NCI-H82 (cell line): Measurements from ENCODE around the gene SHROOM1.
A peak's percentile ranks its signal among the peaks of the same experiment; 100 is the strongest.

Experiments used
- DNase-seq: peaks from one replicate; lab custom pipeline; 2025; lab: John Stamatoyannopoulos, UW

The SHROOM1 gene

DNA sequence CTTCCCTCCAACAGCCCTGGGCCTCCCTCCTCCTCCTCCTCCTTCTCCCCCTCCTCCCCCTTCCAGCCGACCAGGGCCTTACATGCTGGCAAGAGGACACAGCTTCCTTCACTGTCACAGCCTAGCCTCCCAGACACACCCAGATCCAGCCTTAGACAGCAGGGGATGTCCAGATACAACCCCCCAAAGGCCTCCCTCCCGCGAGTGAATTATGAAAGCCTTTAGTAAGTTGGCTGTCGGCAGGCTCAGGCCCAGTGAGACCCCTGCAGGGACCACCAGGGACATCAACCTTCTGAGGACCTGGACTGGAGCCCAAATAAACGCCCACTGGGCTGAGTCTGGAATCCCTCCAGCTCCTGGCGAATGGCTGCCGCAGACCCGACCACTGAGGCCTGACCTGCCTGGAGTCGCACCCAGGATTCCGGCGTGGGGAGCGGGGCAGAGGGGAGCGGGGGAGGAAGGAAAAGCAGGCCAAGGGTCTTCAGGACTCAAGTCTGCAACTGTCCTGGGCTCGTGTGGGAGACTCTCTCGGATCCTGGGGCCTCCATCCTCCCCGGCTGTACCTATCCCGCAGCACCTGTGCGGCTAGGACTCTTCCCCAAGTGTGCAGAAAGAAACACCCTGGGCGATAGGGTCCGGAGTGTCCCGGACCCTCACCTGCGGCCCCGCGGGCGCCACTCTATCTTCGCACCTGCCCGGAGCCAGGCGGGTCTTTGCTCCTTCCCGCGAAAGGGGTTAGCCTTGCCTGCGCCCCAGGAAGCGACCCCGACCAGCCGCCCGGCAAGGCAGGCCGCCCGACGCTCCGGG, 54.1 kb downstream of the SHROOM1 start:
- DNase-seq, result peak; percentile 56

DNA sequence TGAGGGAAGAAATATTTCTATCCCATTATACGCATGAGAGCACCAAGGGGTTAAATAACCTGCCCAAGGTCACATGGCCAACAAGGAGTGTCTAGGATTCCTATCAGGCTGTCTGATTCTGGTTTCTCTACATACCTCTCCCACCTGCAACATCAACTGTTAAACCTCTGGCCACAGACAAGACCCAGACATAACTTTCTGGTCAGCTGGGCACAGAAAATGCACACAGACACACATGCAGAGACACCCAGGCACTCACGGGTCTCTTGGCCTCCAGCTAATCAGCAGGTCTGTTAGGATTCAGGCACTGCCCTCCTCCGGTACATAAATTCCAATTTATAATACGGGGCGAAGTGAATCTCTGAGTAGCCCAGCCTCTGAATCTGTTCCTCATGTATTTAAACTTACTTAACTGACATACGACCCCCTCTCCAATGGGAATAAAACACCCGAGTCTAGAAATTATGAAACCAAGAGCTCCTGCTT, 54.9 kb downstream of the SHROOM1 start:
- peak; percentile 21 for DNase-seq

DNA sequence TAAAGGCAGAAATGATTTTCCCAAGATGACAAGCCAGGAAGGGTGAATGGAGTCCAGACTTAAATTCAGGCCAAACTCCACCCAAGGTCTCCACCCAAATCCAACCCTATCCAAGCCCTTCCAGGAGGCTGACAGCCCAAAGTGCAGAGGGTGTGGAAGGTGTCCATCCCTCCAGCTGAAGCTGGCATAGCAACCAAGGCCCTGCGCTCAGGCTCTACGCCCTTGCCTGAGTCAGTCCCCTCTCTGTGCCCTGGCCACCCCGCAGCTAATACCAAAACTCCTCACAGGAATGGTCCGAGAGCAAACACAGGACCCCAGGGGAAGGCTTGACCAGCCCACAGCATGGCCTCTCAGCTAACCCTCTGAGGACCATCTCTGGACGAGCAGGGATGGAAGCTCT, 55.6 kb downstream of the SHROOM1 start:
- no peak for DNase-seq

DNA sequence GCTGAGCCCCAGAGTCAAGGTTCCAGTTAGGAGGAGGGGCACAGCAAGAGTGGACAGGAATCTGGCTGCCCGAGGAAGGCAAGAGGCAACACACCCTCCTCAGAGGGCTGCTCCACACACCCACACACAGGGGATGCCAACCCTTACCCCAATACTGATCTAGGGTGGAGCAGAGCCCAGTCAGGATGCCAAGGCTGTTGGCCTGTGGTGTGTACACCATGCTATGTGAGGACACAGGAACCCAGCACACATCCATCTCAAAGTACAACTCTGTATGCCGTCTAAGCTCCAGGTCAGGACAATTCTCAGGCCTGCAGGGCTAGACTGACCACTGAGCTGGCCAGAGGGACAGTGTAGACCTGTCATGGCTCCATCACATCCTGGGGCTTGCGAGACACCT, 56.0 kb downstream of the SHROOM1 start:
- DNase-seq, result no peak

DNA sequence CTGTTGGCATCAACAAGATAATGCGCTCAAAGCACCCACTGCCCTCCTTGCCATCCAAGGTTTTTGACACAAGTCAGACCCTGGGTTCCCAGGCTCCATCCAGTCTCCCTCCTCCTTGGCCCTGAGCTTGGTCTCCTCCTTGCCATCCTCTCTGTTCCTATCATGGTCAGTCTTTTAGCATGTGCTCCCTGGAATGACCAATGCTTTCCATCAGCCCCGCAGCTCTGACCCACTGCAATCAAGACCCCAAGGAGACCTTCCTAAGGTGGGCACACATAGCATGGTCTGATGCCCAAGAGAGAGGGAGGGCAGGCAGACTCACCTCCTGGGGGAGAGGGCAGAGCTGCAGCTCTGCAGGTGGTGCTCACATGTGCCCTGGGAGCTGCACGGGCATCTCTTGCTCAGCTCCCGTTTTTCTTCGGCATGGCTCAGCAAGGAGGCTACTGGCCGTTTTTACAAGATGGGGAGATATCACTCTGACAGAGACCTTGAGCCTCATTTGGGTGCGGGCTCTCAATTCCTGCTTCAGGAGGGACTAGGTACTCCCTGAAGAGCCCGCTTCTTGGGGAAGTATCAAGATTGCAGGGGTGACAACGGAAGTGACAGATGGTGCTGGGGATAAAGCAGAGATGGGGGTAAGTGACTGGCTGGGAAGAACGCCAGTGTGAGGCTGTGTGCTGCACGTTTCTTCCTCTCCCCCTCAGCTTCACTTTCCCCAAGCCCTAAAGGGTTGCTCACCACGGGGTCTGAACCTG, 56.7 kb downstream of the SHROOM1 start:
- DNase-seq, result peak; percentile 74

DNA sequence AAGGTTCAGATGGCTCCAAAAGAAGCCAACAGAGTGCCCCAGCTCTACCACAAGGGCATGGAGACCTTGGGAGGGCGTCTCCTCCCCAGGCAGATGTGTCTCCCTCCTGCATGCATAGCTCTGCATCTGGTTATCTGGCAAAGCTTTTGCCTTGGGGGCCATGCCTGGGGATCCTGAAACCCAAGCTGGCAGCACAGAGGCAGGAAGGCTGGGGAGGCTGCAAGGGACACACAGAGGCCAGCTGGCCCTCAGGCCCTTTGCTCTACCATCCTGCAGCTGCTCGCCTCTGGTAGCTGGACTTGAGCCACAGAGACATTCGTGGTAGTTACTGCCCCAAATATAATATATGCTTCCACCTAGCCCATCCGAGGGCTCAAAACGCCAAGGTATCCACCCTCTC, 57.3 kb downstream of the SHROOM1 start:
- DNase-seq, result no peak

DNA sequence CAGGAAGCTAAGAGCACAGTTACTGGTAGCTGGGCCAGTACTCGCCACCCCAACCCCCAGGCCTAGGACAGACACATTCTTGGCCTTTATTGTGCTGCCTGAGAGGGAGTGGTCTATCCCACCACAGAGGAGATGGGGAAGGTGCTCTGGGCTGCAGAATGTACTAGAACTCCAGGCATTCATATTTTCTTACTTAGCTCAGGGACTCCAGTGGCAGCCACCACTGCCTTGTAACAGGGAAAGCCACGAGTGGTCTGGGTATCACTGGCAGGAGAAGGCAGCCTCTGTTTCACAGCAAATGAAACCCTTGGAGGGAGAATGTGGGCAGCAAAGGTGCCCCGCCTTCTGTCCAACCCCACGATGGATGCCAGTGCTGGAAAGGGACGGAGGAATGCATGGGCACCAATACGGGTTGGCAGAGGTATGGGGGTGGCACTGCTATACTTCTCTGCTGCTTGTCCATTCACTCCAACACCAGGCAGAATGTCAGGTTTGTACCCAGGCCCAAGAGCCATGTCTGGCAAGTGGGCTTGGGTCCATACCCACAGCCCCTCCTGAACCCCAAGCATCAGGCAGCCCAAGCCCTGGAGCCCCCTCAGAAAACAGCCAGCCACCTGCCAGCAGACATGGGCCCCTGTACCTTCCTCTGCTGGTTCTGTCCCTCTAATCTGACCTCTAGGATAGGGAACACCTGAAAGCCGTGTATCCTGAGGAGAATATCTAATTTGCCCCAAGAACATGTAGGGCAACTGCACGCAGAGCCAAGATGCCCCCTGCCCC, 58.0 kb downstream of the SHROOM1 start:
- no peak for DNase-seq
